Mesenchymal stem cell (in vitro differentiated cells and primary cell): Measurements from ENCODE around the gene ARPIN.
A peak's percentile ranks its signal among the peaks of the same experiment; 100 is the strongest.

Source experiments
- DNase-seq: peaks from one replicate; pipeline ENCODE4 v3.0.0-alpha.2; 2013
- H2AFZ ChIP-seq: one replicate; pipeline ENCODE4 v1.6.1; 2013; ENCODE audit warnings: low read depth, mild to moderate bottlenecking, control low read depth, inconsistent platforms, low read length, moderate library complexity
- H2AK5ac ChIP-seq: 2 replicates; pipeline ENCODE4 v1.6.1; 2013; ENCODE audit warnings: low read length, moderate library complexity, mild to moderate bottlenecking, inconsistent platforms; ENCODE audit not compliant: severe bottlenecking
- H2BK120ac ChIP-seq: one replicate; pipeline ENCODE4 v1.6.1; 2013; ENCODE audit warnings: low read depth, mild to moderate bottlenecking, inconsistent platforms, low read length, moderate library complexity
- H2BK12ac ChIP-seq, 2 experiments: one replicate each; pipeline ENCODE4 v1.6.1; 2013; ENCODE audit warnings: inconsistent platforms in 2 of 2, low read length in 2 of 2, mild to moderate bottlenecking in 2 of 2, moderate library complexity in 2 of 2, control low read depth in 1 of 2
- H2BK15ac ChIP-seq: one replicate; pipeline ENCODE4 v1.6.1; 2013; ENCODE audit warnings: mild to moderate bottlenecking, low read depth, inconsistent platforms; ENCODE audit not compliant: poor library complexity, severe bottlenecking
- H2BK5ac ChIP-seq: 2 replicates; pipeline ENCODE4 v1.6.1; 2013; ENCODE audit warnings: low read depth, mild to moderate bottlenecking, low read length, control low read depth, inconsistent platforms; ENCODE audit not compliant: poor library complexity, severe bottlenecking
- H3K14ac ChIP-seq, 2 experiments: one replicate each; pipeline ENCODE4 v1.6.1; 2013; ENCODE audit warnings: inconsistent platforms in 2 of 2, low read length in 2 of 2, control low read depth in 1 of 2, mild to moderate bottlenecking in 1 of 2, moderate library complexity in 1 of 2
- H3K18ac ChIP-seq, 2 experiments: one replicate each; pipeline ENCODE4 v1.6.1; 2013; ENCODE audit warnings: inconsistent platforms in 2 of 2, low read length in 2 of 2, control low read depth in 1 of 2, low read depth in 1 of 2, mild to moderate bottlenecking in 1 of 2
- H3K23ac ChIP-seq, 2 experiments: one replicate each; pipeline ENCODE4 v1.6.1; 2013; ENCODE audit warnings: inconsistent platforms in 2 of 2, low read length in 2 of 2, mild to moderate bottlenecking in 2 of 2, moderate library complexity in 2 of 2, control low read depth in 1 of 2
- H3K27ac ChIP-seq: 2 replicates; pipeline ENCODE4 v1.5.1; 2013; ENCODE audit warnings: mild to moderate bottlenecking, moderate library complexity, low read length, control low read depth, inconsistent platforms; ENCODE audit not compliant: poor library complexity, severe bottlenecking
- H3K27me3 ChIP-seq, 2 experiments: 2 replicates each; pipeline versions ENCODE4 v1.6.1 to v1.7.0; 2013; ENCODE audit warnings: low read length in 2 of 2, mild to moderate bottlenecking in 2 of 2, moderate library complexity in 2 of 2, control low read depth in 1 of 2, inconsistent platforms in 1 of 2; ENCODE audit not compliant: control insufficient read depth in 1 of 2, insufficient read depth in 1 of 2
- H3K36me3 ChIP-seq, 2 experiments: 2 replicates each; pipeline versions ENCODE4 v1.6.1 to v1.7.0; 2013; ENCODE audit warnings: low read length in 2 of 2, control low read depth in 1 of 2, inconsistent platforms in 1 of 2, low read depth in 1 of 2, mild to moderate bottlenecking in 1 of 2; ENCODE audit not compliant: insufficient read depth in 2 of 2, control insufficient read depth in 1 of 2
- H3K4ac ChIP-seq, 2 experiments: one replicate each; pipeline ENCODE4 v1.6.1; 2013; ENCODE audit warnings: inconsistent platforms in 2 of 2, low read length in 2 of 2, mild to moderate bottlenecking in 2 of 2, moderate library complexity in 2 of 2, control low read depth in 1 of 2, low read depth in 1 of 2
- H3K4me1 ChIP-seq: 2 replicates; pipeline ENCODE4 v1.6.1; 2013; ENCODE audit warnings: low read depth, low read length, control low read depth; ENCODE audit not compliant: control insufficient read depth, insufficient read depth
- H3K4me2 ChIP-seq: 2 replicates; pipeline ENCODE4 v1.6.1; 2013; ENCODE audit warnings: low read length, mild to moderate bottlenecking, inconsistent platforms; ENCODE audit not compliant: poor library complexity, severe bottlenecking
- H3K4me3 ChIP-seq, 2 experiments: 2 replicates each; pipeline versions ENCODE4 v1.5.1 to v1.7.0; 2013; ENCODE audit warnings: low read length in 2 of 2, mild to moderate bottlenecking in 2 of 2, control low read depth in 1 of 2, low read depth in 1 of 2; ENCODE audit not compliant: insufficient read depth in 1 of 2
- H3K79me1 ChIP-seq: replicated peaks from 2 replicates; pipeline ENCODE4 v1.6.1; 2013; ENCODE audit warnings: mild to moderate bottlenecking, control low read depth, low read length, inconsistent platforms; ENCODE audit not compliant: poor library complexity, severe bottlenecking
- H3K9ac ChIP-seq: 2 replicates; pipeline ENCODE4 v1.7.0; 2013; ENCODE audit warnings: mild to moderate bottlenecking, low read length, moderate library complexity
- H3K9me3 ChIP-seq: 2 replicates; pipeline ENCODE4 v1.7.0; 2013; ENCODE audit warnings: mild to moderate bottlenecking, low read length; ENCODE audit not compliant: control insufficient read depth
- H4K8ac ChIP-seq: one replicate; pipeline ENCODE4 v1.6.1; 2013; ENCODE audit warnings: inconsistent platforms, mild to moderate bottlenecking, low read length, moderate library complexity
- H4K91ac ChIP-seq: one replicate; pipeline ENCODE4 v1.6.1; 2013; ENCODE audit warnings: mild to moderate bottlenecking, low read length, inconsistent platforms
- WGBS: methylation state at CpG from one replicate; pipeline ENCODE4 v1.1.7; 2013; ENCODE audit warnings: mixed read lengths; 5-methylcytosine and 5-hydroxymethylcytosine counted together

Gene ARPIN

DNA sequence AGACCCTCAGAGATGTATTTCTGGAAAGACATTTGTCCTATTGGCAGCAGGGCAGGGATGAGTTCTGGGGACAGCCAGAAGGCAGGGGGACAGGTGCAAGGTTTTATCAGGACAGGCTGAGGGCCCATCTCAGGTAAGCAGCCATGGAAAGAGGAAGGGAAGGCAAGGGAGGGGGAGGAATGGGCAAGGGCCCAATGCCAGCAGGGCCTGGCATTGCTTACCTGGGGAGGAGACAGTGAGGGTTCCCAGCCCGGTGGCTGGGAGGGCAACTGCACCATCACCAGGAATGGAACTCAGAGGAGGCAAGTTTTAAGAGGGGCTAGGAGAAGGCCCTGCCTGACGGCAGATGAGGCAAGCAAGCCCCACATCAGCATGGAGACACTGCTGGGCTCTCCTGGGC is 3.1 kb downstream of the ARPIN start:
- Histone ChIP-seq H3K14ac (no peak overlapping the region), H3K27me3 (no peaks in the 10 kb centered on the region), H2BK12ac (no peak overlapping the region), H2BK15ac (no peak overlapping the region), H3K9me3 (no peaks in the 10 kb centered on the region), H2BK120ac (no peak overlapping the region), H3K23ac (no peak overlapping the region), H2AK5ac (no peak overlapping the region), H3K36me3 (peaks cover 24 to 27% of the 10 kb centered on the region in 2 experiments), H3K9ac (no peak overlapping the region), H3K4ac (no peak overlapping the region), H3K4me1 (peaks cover 3% of the 10 kb centered on the region), H2BK5ac (no peak overlapping the region), H4K91ac (no peak overlapping the region), H3K4me2 (no peak overlapping the region), H4K8ac (no peak overlapping the region), H3K27ac (no peak overlapping the region), H3K18ac (no peak overlapping the region), H2AFZ (no peak overlapping the region), H3K79me1 (peaks cover 5% of the 10 kb centered on the region), H3K4me3 (no peak overlapping the region)
- 77% methylated on average over 1 of the region's 2 CpGs for WGBS
- DNase-seq, result no peak

DNA sequence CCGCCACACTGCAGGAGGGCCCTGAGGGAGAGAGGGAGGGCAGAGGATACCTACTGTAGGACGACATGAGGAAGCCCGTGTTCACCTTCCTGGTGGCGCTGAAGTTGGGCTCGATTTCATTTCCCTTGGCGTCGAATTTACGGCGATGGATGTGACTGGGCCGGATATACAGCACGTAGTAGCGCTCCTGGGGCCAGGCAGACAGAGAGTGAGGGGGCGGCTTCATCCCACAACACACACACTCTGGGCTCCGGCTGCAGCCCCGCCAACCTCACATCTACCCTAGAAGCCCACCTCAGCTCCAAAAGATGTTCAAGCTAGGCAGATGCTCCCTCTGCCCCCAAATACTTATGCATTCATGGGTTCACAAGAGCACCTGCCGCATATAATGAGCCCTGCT is 4.5 kb downstream of the ARPIN start:
- Histone ChIP-seq H3K9ac (no peak overlapping the region), H2AK5ac (no peak overlapping the region), H2AFZ (no peak overlapping the region), H3K36me3 (peaks cover 38% of the 10 kb centered on the region in 2 experiments), H2BK12ac (no peak overlapping the region), H3K18ac (no peak overlapping the region), H3K4me2 (no peak overlapping the region), H2BK15ac (peak overlapping the region; percentile 41), H2BK5ac (no peak overlapping the region), H3K4me3 (no peak overlapping the region), H3K79me1 (peaks cover 5% of the 10 kb centered on the region), H4K8ac (no peak overlapping the region), H3K4me1 (peaks cover 3% of the 10 kb centered on the region), H3K27me3 (no peaks in the 10 kb centered on the region), H3K14ac (no peak overlapping the region), H3K4ac (no peak overlapping the region), H2BK120ac (no peak overlapping the region), H3K27ac (no peak overlapping the region), H3K23ac (no peak overlapping the region), H3K9me3 (no peaks in the 10 kb centered on the region), H4K91ac (peak overlapping the region; percentile 47)
- WGBS, result 89% methylated on average over 16 of the region's 16 CpGs
- no peak for DNase-seq

DNA sequence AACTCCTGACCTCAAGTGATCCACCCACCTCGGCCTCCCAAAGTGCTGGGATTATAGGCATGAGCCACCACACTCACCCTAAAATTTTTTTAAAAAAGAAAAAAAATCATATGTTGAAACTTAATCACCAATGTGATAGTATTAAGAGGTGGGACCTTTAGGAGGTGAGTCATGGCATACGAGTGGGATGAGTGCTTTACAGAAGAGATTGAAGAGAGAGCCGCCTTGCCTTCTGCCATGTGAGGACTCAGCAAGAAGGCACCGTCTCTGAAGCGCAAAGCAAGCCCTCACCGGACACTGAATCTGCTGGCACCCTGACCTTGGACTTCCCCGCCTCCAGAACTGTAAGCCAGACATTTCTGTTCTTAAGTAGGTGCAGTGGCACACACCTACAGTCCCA is 5.5 kb downstream of the ARPIN start:
- no peak for DNase-seq
- H3K36me3 ChIP-seq, result peaks cover 41 to 44% of the 10 kb centered on the region in 2 experiments
- WGBS, result 90% methylated on average over 6 of the region's 7 CpGs

DNA sequence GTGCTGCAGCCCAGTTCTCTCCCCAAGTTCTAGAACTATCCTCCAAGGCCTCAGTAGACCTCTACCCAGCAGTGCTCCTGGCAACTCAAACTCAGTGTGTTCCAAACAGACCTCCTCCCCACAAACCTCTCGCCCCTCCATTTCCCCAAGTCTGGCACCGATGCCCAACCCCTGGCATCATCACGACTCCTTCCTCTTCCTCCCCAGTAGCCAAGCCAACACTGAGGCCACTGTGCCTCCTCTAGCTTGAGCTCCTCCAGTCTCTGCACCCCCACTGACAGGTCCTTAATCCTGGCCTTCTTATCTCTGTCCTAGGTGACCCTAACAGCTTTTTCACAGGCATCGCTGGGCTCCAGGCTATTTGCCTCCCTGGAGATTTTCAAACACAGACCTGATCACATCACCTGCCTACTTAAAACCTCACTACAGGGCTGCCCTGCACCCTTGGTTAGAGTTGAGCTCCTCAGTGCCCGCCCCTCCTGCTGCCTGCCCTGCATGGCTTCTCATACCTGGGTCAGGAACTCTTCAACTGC is 6.8 kb downstream of the ARPIN start:
- Histone ChIP-seq H2BK5ac (no peak overlapping the region), H2BK15ac (no peak overlapping the region), H3K4ac (no peak overlapping the region), H3K27ac (no peak overlapping the region), H2BK12ac (no peak overlapping the region), H2AFZ (no peak overlapping the region), H3K18ac (no peak overlapping the region), H3K36me3 (peaks cover 52 to 54% of the 10 kb centered on the region in 2 experiments), H3K27me3 (no peaks in the 10 kb centered on the region), H3K9me3 (no peaks in the 10 kb centered on the region), H3K4me3 (no peak overlapping the region), H3K4me2 (no peak overlapping the region), H3K79me1 (no peaks in the 10 kb centered on the region), H4K91ac (no peak overlapping the region), H3K23ac (no peak overlapping the region), H3K4me1 (no peaks in the 10 kb centered on the region), H3K14ac (no peak overlapping the region), H2AK5ac (no peak overlapping the region), H3K9ac (no peak overlapping the region), H4K8ac (no peak overlapping the region), H2BK120ac (no peak overlapping the region)
- DNase-seq, result no peak
- WGBS, result 96% methylated on average over 5 of the region's 5 CpGs

More for the DNA sequence above, 5.5 kb downstream of the ARPIN start:
- no peak overlapping the region for H3K4ac ChIP-seq
- peaks cover 5% of the 10 kb centered on the region for H3K79me1 ChIP-seq
- H3K4me3 ChIP-seq, result no peak overlapping the region
- H3K14ac ChIP-seq, result no peak overlapping the region
- no peaks in the 10 kb centered on the region for H3K9me3 ChIP-seq
- no peak overlapping the region for H4K8ac ChIP-seq
- no peak overlapping the region for H2BK12ac ChIP-seq
- no peak overlapping the region for H4K91ac ChIP-seq
- H3K27me3 ChIP-seq, result no peaks in the 10 kb centered on the region
- no peak overlapping the region for H3K9ac ChIP-seq
- H3K4me2 ChIP-seq, result no peak overlapping the region
- H2AK5ac ChIP-seq, result no peak overlapping the region
- no peak overlapping the region for H2BK120ac ChIP-seq
- peaks cover 2% of the 10 kb centered on the region for H3K4me1 ChIP-seq
- no peak overlapping the region for H2AFZ ChIP-seq
- H2BK5ac ChIP-seq, result no peak overlapping the region
- H3K27ac ChIP-seq, result no peak overlapping the region
- no peak overlapping the region for H3K18ac ChIP-seq
- H2BK15ac ChIP-seq, result no peak overlapping the region
- no peak overlapping the region for H3K23ac ChIP-seq
